Measurements from ENCODE around the gene STXBP5. TPM values are rescaled to one million over a fixed set of nuclear protein-coding genes. Genes with fewer than 3 reads are reported as not detected.

The STXBP5 gene
- total RNA-seq, 4 donors from 2014 or later, result 18.1 to 22.1 (median 20.0) TPM

- intact Hi-C loops (cut with DNase I), result no loop called here
- WGBS, result 80% methylated on average over 4 of the region's 4 CpGs
- Histone ChIP-seq H3K4me3 (no peak overlapping the region), H3K27ac (replicated peaks in 1 of 4) (no peak overlapping the region), H3K27me3 (no peaks in the 10 kb centered on the region), H3K36me3 (no peaks in the 10 kb centered on the region), H3K4me1 (no peaks in the 10 kb centered on the region), H3K9me3 (no peaks in the 10 kb centered on the region)
- no peak for DNase-seq (ENCODE audit: extremely low spot score)
- TF ChIP-seq POLR2A (IDR thresholded peaks at IDR 0.05; ENCODE audit: low read depth) (no peak), EP300 (IDR thresholded peaks at IDR 0.05) (no peak), CTCF (IDR thresholded peaks at IDR 0.05) (no peak), POLR2AphosphoS5 (IDR thresholded peaks at IDR 0.05) (no peak)
These were observed 36.4 kb upstream of the STXBP5 start for GRCh38 chr6:147167576-147168461.

- Histone ChIP-seq H3K4me1 (no peaks in the 10 kb centered on the region), H3K27ac (replicated peaks in 1 of 4) (no peak overlapping the region), H3K27me3 (no peaks in the 10 kb centered on the region), H3K9me3 (no peaks in the 10 kb centered on the region), H3K36me3 (no peaks in the 10 kb centered on the region), H3K4me3 (no peak overlapping the region)
- no peak for DNase-seq (ENCODE audit: extremely low spot score)
- 90% methylated on average over 1 of the region's 1 CpG for WGBS
- TF ChIP-seq CTCF (IDR thresholded peaks at IDR 0.05) (no peak), EP300 (IDR thresholded peaks at IDR 0.05) (no peak), POLR2AphosphoS5 (IDR thresholded peaks at IDR 0.05) (no peak), POLR2A (IDR thresholded peaks at IDR 0.05; ENCODE audit: low read depth) (no peak)
- intact Hi-C loops (cut with DNase I), result no loop called here
These were observed 34.7 kb upstream of the STXBP5 start for GRCh38 chr6:147169529-147169928.

GRCh38 chr6:147170269-147170668, 33.9 kb upstream of the STXBP5 start:
- 87% methylated on average over 1 of the region's 1 CpG for WGBS
- TF ChIP-seq CTCF (IDR thresholded peaks at IDR 0.05) (no peak), EP300 (IDR thresholded peaks at IDR 0.05) (no peak), POLR2AphosphoS5 (IDR thresholded peaks at IDR 0.05) (no peak), POLR2A (IDR thresholded peaks at IDR 0.05; ENCODE audit: low read depth) (no peak)
- intact Hi-C loops (cut with DNase I), result no loop called here

GRCh38 chr6:147173140-147173539, 31.1 kb upstream of the STXBP5 start:
- TF ChIP-seq POLR2AphosphoS5 (IDR thresholded peaks at IDR 0.05), result no peak
- TF ChIP-seq CTCF (IDR thresholded peaks at IDR 0.05), result no peak
- TF ChIP-seq POLR2A (IDR thresholded peaks at IDR 0.05; ENCODE audit: low read depth), result no peak
- no peak for TF ChIP-seq EP300 (IDR thresholded peaks at IDR 0.05)
- no peaks in the 10 kb centered on the region for H3K27me3 ChIP-seq
- H3K4me1 ChIP-seq, result no peaks in the 10 kb centered on the region
- no peaks in the 10 kb centered on the region for H3K9me3 ChIP-seq
- no peak for DNase-seq (ENCODE audit: extremely low spot score)
- intact Hi-C loops (cut with DNase I), result no loop called here
- H3K27ac ChIP-seq (replicated peaks in 1 of 4), result no peak overlapping the region
- H3K36me3 ChIP-seq, result no peaks in the 10 kb centered on the region
- 71% methylated on average over 5 of the region's 5 CpGs for WGBS
- H3K4me3 ChIP-seq, result no peak overlapping the region

More at GRCh38 chr6:147170269-147170668, 33.9 kb upstream of the STXBP5 start:
- H3K36me3 ChIP-seq, result no peaks in the 10 kb centered on the region
- no peak for DNase-seq (ENCODE audit: extremely low spot score)
- H3K27me3 ChIP-seq, result no peaks in the 10 kb centered on the region
- H3K9me3 ChIP-seq, result no peaks in the 10 kb centered on the region
- no peak overlapping the region for H3K27ac ChIP-seq (replicated peaks in 1 of 4)
- no peak overlapping the region for H3K4me3 ChIP-seq
- H3K4me1 ChIP-seq, result no peaks in the 10 kb centered on the region

Data from esophagus muscularis mucosa (tissue), 4 donors.